ENCODE data around the gene BAZ1A. TPM values are rescaled to one million over a fixed set of nuclear protein-coding genes. Genes with fewer than 3 reads are reported as not detected.

BAZ1A gene
- total and polyA plus RNA-seq, 11 donors: 3.8 to 20.3 (median 6.5) TPM

- ATAC-seq (no peak), DNase-seq (no peak)
- TF ChIP-seq CTCF (IDR thresholded peaks at IDR 0.05) (no peak), POLR2A (IDR thresholded peaks at IDR 0.05) (no peak)
- Histone ChIP-seq H3K36me3 (peaks cover 2 to 94% (median 70%) of the 10 kb centered on the region in 9 donors), H3K27ac (no peak overlapping the region), H3K4me1 (peaks cover 0 to 9% (median 0%) of the 10 kb centered on the region in 12 donors), H3K9me3 (no peaks in the 10 kb centered on the region), H3K27me3 (no peaks in the 10 kb centered on the region), H3K4me3 (no peak overlapping the region)
- intact Hi-C loops (cut with DNase I): no loop called here
These were observed 94.5 kb downstream of the BAZ1A start for GRCh38 chr14:34780646-34781045.

GRCh38 chr14:34778744-34779143, 96.4 kb downstream of the BAZ1A start:
- Histone ChIP-seq H3K4me1 (peaks cover 0 to 9% (median 0%) of the 10 kb centered on the region in 12 donors), H3K36me3 (peaks cover 2 to 97% (median 76%) of the 10 kb centered on the region in 9 donors), H3K27me3 (no peaks in the 10 kb centered on the region), H3K4me3 (no peak overlapping the region), H3K27ac (no peak overlapping the region), H3K9me3 (no peaks in the 10 kb centered on the region)
- DNase-seq (no peak), ATAC-seq (no peak)
- intact Hi-C loops (cut with DNase I): no loop called here
- 96 to 100% (median 98%) methylated on average over 3 of the region's 3 CpGs for WGBS, 4 donors
- no peak for TF ChIP-seq CTCF (IDR thresholded peaks at IDR 0.05)

DNA sequence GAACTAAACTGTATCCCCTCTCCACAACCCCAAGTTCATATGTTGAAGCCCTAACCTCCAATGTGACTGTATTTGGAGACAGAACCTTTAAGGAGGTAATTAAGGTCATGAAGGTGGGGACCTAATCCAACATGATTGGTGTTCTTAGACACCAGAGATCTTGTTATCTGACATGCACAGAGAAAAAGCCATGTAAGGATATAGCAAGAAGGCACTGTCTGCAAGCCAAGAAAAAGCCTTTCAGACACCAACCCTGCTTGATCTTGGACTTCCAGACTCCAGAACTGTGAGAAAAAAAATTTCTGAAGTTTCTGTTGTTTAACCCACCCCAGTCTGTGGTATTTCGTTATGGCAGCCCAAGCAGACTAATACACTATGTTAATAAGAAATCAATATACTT, 98.5 kb downstream of the BAZ1A start:
- Histone ChIP-seq H3K4me3 (no peak overlapping the region), H3K9me3 (no peaks in the 10 kb centered on the region), H3K4me1 (peaks cover 0 to 3% (median 0%) of the 10 kb centered on the region in 12 donors), H3K27ac (no peak overlapping the region), H3K36me3 (peaks cover 0 to 97% (median 72%) of the 10 kb centered on the region in 9 donors), H3K27me3 (no peaks in the 10 kb centered on the region)
- WGBS, 4 donors: 94 to 100% (median 99%) methylated on average over 1 of the region's 1 CpG
- ATAC-seq (no peak), DNase-seq (no peak)
- TF ChIP-seq CTCF (IDR thresholded peaks at IDR 0.05) (no peak), POLR2A (IDR thresholded peaks at IDR 0.05) (no peak)
- intact Hi-C loops (cut with DNase I): no loop called here

GRCh38 chr14:34775922-34776321, 99.2 kb downstream of the BAZ1A start:
- WGBS, 4 donors: 93 to 96% (median 96%) methylated on average over 4 of the region's 4 CpGs

More at GRCh38 chr14:34775922-34776321, 99.2 kb downstream of the BAZ1A start:
- Histone ChIP-seq H3K4me1 (no peaks in the 10 kb centered on the region), H3K27me3 (no peaks in the 10 kb centered on the region), H3K4me3 (no peak overlapping the region), H3K27ac (no peak overlapping the region), H3K36me3 (peaks cover 0 to 97% (median 75%) of the 10 kb centered on the region in 9 donors), H3K9me3 (no peaks in the 10 kb centered on the region)
- TF ChIP-seq POLR2A (IDR thresholded peaks at IDR 0.05) (no peak), CTCF (IDR thresholded peaks at IDR 0.05) (no peak)
- intact Hi-C loops (cut with DNase I): no loop called here
- ATAC-seq (no peak), DNase-seq (no peak)

Measured in heart left ventricle (tissue), 16 donors.